Measurements from ENCODE around the gene TMEM131L.

Gene TMEM131L

DNA sequence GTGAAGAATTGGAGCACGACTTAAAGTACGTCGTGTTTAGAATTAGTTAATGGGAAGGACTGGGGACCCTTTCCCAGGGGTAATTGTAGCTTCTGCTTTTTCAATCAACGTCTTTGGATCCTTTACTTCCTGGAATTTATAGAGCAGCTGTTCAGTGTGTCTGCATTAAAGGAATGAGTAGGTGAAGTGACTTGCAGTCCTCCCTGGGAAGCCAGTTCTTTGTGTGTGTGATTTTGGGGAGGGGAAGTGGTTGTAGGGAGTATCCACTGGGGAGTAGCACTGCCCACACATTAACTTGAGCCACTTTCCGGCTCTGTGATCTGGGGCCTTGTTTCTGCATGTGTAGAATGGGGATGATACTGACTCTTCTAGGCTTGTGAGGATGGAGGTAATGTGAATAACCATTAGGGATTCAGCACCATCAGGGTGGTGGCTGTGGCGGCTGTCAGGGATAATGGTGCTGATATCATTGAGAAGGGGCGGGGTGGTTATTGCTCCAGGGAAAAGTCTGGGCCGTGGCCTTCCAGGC lies 54.7 kb downstream of the TMEM131L start:
- no peak for DNase-seq (ENCODE audit: low read depth)

DNA sequence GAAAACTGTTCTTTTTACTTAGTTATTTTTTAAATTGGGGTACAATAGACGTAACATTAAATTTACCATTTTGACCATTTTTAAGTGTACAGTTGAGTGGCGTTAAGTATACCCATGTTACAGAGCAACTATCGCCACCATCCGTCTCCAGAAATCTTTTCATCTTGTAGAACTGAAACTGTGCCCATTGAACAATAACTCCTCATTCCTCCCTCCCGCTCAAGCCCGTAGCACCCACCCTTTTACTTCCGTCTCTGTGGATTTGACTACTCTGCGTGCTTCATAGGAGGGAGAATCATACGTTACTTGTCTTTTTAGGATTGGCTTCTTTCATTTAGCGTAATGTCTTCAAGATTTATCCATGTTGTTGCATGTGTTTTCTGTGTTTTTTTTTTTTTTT lies 55.3 kb downstream of the TMEM131L start:
- no peak for DNase-seq (ENCODE audit: low read depth)

DNA sequence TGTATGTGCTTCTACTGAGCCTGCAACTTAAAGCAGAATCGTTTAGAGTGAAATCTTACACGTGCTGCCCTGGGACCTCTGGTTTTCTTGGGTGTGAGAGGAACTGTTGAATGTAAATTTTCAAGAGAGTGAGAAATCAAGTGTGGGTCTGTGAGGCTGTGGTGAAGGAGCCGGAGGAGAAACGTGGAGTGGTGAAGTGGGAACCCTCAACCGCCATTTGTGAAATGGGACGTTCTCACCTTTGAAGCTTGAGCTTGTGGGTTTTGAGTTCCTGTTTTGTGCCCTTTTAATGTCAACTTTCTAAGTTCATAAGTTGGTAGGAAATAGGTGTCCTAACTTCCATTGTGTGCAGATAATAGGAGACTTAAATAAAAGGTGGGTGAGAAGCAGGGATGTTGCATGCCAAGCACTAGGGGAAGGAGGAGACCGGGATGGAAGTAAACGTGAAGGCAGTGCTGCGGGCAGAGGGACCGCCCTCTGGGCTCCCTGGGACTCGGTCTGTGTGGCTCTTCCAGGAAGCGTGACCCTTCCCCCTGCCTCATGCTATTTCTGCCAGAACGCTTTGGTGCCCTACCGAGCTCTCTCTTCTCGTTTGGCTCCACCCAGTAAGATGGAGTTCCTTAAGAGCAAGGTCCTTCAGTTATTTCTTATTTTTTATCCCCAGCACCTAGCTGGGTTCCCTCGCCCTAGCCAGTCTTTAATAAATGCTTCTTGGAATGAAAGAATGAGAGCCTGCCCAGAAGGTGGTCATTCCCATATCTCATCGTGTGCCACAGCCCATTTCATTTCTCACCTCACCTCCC lies 56.0 kb downstream of the TMEM131L start:
- peak; percentile 45 for DNase-seq (ENCODE audit: low read depth)

DNA sequence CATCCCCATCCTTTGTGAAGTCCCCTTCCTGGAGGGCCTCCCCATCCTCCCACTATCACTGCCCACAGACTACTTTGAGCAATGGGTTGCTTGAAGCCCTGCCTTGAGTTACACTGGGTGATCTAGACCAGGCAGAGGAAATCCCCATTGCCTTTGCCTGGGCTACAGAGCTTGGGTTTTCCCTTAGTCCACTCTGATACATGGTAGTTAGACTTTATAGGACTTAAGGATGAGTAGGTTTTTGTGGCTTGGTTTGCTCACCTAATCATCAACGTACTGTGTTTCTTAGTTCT lies 56.6 kb downstream of the TMEM131L start:
- DNase-seq (ENCODE audit: low read depth), result no peak

DNA sequence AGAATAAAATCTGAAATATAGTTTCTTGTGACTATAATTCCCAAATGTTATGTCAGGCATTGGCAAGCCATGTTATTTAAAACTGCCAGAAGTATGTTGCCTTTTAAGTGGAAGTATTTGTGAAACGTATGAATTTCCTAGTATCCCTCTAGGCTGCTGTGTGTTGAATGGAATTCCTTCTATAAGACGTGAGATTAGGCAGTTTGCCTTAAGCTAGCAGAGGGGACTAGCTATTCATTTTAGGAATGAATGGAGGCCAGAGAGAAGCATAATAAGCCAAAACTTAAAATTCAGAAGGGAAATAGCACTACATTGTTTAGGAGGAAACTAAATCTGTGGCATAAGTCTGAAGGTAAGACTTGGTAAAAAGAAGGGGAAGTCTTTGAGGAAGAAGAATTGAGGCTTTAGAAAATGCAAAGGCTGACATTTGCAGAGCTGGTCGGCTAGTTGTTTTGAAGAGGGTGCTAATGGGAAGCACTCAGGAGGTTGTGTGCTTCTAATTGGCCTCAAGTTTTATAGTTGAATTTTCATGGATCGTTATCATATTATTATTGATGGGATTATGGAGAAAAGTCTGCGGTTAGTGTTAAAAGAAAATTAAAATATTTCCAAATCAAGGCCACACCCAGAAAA lies 57.1 kb downstream of the TMEM131L start:
- DNase-seq (ENCODE audit: low read depth), result no peak

DNA sequence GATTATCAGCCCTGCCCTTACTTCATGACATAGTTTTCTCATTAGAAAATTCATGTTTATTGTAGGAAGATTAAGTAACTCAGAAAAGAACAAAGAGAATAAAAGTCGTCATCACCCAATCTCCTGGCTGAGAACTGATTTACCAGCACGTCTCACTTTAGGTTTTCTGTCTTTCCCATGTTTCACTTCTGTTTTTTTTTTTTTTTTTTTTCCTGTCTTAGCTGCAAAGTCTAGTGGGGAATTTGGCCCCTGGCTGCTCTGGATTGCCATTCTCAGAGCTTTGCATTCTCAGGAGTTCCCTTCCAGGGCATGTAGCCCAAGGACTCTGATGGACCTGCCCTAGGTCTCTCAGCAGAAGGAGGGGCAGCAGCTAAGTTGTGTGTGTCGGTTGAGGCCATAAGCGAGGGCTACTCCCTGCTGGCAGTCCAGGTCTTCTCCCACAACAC lies 57.8 kb downstream of the TMEM131L start:
- DNase-seq (ENCODE audit: low read depth), result no peak

DNA sequence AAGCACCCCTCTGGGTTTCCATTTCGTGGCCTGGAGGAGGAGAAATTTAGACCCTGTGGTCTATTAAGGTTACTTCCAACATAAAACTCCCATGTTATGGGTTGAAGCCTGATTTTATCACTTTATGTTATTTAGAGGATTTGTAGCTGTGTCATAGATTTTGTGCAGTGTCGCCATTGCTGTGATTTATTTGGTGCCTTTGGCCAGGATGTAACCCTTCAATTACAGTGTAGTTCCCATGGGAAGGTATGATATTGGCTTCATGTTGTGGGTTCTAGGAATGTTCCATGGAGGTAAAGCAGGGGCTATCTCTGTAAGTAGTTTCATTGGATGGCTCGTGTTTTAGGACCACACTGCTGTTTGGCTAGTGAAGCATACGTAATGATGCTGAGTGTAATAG lies 58.5 kb downstream of the TMEM131L start:
- DNase-seq (ENCODE audit: low read depth), result no peak

DNA sequence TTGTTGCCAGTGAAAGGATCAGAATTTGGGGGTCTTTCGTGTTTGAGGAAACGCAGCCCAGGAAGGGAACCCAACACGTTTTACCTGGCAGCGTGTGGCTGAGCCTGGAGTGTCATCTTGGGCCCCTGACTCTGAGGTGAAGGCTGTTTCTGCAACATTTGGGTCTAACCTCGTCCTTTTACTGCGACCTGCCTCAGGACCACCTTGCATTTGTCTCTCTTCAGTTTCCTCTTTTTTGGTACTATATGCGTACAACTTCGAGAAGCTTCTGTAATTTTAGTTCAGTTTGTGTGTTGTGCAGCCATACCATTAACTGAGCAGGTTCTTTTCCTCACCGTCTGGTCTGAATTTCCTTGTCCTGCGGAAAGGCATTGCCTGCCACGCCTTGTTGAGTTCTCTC lies 61.5 kb downstream of the TMEM131L start:
- DNase-seq (ENCODE audit: low read depth), result no peak

DNA sequence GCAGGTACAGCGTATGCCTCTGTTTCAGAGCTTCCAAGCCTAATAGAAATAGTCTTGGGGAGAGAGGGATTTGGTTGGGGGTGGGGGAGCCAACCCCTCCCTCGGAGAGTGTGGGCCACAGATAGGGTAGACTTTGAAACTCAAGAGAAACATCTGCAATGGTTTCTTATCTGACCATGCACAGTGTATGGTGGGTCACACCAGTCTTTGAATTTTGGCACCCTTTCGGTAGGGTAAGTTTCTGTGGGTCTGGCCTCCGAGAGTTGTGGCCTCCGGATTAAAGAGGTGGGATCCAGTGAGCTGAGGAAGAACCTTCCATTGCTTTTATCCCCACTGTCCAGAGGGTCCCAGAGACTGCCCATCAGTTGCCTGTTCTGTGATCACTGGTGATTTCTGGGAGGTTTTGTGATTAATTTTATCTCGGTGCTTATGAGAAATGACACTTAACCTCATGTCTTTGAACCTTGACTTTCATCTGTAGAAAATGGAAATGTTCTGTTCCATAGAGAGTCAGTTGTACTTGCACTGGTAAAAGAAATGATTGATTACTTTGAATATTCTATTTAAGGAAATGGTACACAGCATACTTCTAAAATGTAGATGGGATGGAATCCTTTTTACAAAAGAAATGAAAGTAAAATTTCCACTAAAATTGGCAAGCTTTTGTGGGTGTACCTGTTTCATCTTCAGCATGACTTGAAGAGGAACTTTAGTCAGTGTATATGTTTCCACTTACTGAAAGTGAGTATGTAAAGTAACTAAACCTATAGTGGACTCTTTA lies 62.7 kb downstream of the TMEM131L start:
- DNase-seq (ENCODE audit: low read depth), result no peak

DNA sequence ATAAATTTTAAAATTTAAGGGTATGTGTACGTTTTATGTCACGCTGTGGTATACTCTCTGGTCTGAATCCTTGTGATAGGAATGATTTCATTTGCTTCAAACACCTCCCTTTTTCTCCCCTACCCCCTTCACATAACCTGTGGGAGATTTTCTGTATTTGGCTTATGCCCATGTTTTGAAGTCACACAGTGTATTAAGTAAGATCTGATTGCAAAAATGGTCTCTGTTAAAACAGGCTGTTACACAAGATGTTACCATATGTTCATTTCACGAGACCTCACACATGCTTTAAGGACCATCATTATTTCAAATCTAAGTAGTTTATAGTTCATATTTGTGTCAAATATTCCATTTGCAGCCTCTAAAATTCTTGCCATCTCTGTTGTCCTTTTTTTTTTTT lies 63.5 kb downstream of the TMEM131L start:
- no peak for DNase-seq (ENCODE audit: low read depth)

DNA sequence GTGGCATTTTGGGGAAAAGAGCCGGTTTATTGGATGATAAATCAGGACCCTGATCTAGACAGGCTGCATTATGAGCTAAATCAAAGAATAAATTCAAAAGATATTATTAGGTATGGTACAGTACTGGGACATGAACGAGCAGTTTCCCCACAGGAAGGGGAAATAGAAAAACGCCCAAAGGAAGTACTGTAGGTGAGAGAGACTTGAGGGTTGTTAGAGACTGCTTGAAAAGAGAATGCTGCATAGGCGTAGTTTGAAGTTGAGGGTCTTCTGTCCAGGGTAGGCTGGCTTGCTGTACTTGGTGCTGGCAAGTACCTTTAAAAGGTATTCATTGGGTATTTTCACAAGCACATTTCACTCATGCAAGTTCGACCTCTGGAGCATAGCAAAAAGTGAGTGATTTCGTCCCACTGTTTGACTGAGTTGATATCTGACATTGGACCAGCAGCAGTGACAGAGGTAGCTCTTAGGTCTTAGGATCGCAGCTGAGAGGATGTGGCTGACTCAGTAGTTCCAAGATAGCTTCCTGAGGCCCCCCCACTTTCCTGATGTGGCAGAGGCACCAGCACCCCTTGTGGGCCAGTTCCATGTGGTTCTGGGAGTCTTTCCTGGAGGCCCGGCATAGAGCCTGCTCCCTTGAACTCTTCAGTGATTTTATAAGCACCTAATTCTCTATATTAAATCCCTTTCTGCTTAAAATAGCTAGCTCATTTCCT lies 64.3 kb downstream of the TMEM131L start:
- DNase-seq (ENCODE audit: low read depth), result no peak

DNA sequence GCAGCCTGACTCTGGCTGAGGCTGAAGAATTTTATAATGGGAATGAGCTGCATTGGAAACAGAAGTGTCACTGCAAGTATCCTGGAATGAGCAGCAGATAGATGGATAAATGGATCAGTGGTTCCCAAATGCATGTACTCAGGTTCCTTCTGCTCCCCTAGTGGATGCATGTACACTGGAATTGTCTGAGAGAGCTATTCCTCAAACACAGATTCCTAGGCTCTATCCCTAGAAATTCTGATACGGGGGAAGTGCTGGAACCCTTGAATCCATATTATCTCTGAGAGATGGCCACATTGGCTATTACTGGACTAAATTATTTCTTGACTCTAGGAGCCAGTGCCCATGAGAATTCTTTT lies 64.8 kb downstream of the TMEM131L start:
- DNase-seq (ENCODE audit: low read depth), result no peak

DNA sequence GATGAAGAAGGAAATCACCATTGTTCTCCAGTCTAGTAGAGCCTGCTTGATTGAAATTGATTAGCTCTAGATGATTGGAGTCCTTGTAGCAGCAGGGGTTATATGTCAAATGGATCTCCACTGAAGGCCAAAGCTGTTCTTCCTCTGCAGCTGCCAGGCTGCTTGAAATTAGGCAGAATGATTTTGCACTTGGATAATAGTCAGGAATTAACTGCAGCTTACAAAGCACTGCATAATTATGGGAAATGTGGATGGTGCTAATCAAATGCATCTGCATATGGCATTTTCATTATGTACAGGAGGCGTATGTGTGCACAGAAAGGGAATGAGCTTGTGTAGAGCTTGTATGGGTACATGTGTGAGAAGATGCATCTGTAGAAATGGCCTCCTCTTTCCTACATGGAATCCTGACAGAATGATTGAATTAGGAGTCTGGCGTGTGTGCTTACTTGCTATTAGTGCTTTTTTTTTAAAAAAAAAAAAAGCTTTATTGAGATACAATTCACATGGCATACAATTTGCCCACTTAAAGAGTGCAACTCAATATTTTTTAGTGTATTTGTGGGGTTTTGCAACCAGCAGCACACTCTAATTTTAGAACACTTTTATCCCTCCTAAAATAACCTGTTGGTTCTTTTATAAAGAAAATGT lies 65.9 kb downstream of the TMEM131L start:
- DNase-seq (ENCODE audit: low read depth), result no peak

DNA sequence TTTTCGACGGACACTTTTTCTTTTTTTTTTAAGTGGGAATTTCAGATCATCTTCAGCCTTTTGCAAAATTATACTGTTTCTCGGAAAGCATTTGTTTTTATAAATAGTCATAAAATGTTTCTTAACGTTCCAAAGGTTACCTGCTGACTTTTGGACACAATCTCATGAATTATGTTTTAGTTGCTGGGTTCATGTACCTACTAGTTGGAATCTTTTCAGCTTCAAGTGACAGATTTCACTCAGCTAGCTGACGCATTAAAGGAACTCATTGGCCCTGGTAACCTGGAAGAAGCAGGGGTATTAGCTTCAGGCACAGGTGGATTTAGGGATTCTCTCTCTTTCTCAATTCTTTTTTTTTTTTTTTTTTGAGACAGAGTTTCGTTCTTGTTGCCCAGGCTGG lies 66.5 kb downstream of the TMEM131L start:
- DNase-seq (ENCODE audit: low read depth), result no peak

DNA sequence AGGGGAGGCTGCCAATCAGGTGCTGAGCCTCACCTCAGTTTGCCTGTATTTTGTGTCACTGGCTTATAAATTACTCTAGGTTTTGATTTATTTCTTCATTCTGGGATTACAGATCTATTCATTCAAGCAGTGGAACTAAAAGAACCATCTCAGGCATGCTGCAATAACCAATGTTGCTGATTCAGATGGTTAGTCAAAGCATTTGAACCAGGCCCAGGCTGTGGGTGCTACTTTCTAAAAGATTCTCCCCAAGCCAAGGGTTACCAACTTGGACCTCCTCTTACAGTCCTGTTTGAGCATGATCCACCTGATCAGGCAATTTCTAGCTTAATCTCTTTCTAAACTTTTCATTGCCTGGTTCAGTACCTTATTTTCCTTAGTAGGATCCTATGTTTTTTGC lies 67.2 kb downstream of the TMEM131L start:
- DNase-seq (ENCODE audit: low read depth), result no peak

DNA sequence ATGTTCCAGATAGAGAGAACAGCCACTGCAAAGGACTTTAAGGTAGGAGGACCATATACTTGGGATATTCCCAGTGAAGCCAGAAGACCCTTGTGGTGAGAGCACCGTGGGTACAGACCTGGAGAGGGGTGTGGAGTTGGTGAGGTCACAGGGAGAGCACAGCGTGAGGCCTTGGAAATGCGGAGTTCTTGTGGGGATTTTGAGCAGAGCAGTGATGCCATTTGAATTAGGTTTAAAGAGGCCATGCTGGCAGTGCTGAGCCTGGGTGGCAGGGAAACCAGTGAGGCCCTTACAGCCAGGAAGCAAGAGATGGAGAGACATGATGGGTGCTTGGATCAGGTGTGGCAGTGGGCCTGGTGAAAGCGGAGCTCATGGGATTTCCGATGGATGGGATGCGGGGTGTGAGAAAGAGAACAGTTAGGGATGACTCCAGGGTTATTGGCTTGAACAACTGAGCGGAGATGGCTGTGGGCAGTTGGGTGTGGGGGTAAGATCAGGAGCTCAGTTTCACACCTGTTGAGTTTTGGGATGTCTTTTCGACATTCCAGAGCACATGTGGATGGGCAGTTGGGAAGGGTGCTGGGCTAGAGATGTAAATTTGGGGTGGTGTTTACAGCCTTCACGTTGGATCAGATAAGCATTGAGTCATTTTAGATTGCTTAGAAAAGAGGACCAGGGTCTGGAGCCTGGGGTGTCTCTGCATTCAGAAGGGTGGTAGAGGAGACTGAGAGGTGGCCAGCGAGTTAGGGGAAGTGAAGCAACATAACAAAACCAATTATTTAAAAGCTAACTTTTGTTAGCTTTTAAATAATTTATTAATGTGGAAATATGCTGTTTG lies 68.9 kb downstream of the TMEM131L start:
- DNase-seq (ENCODE audit: low read depth), result no peak

DNA sequence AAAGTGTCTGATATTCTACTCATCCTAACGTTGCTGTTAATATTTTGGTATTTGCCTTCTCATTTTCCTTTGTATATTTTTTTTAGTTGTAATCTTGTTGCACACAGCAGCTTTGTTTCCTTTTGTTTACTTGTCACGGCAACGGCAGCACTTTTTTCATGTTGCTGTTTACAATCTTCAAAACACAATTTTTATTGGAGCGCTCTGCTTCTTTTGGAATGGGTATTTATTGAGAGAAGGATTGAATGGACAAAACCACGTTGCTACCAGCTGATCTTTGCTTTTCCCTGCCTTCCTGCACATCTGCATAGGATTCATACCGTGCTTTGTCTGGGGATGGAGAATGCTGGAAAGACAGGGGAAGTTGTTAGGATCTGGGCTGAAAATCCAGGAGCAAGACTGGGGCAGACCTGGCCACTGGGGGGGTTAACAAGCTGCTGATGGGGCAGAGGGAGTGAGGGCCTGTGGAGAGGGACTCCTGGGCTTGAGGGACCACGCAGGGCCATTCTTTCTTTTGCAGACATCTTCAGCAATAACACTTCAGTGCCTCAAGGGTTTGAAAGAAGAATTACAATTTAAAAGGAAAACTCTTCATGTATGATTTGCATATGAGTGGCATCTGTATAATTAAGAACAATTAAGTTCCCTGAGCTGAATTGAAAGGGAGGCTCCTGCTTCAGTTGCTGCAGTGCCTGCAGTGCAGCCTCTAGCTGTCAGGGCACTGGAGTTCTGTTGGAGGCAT lies 69.8 kb downstream of the TMEM131L start:
- DNase-seq (ENCODE audit: low read depth), result no peak

DNA sequence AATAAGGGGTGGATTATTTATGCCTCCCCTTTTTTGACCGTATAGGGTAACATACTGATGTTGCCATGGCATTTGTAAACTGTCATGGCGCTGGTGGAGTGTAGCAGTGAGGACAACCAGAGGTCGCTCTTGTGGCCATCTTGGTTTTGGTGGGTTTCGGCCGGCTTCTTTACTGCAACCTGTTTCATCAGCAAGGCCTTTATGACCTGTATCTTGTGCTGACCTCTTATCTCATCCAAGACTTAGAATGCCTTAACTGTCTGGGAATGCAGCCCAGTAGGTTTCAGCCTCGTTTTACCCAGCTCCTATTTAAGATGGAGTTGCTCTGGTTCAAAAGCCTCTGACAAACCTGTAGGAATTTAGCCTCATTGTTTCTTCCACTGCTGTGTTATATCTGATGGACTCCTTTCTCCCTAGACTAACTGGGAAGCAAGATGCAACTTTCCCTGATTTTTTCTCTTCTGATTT lies 71.4 kb downstream of the TMEM131L start:
- no peak for DNase-seq (ENCODE audit: low read depth)

DNA sequence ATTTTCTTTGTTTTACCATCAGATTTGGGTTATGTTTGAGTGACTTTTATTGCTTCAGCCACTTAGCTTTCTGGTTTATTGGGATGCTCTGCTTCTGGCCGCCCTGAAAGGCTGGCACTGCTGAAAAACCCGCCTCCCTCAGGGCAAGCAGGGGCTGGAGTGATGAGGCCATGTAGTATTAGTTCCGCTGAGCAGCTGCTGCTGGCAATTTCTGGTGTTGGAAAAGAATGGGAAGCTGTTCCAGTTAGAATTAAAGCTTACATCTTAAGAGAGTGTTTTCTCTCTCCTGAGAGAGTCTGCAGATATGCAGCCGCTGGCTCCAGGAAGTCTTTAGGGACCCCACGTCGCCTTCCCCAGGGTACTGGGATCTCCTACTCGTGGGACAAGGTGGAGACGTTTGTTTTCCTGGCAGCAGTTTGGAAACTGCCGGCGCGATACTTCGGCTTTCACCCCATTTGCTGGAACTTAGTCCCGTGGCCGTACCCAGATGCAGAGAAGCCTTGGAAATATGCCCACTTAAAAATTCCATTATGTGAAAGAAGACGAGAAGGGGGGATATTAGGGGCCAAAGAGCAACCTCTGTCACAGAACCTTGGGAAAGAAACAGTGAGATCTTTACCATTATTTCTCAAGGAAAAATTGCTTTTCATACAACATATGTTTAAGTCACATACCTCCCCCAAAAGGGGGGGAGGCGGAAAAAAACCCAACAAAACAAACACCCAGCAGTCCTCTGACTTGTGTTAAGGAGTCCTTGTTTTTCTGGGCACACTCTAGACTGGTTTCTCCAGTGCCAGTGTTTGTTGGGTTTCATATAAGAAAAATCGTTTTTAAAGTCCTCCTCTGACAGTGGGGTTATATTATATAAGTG lies 72.6 kb downstream of the TMEM131L start:
- no peak for DNase-seq (ENCODE audit: low read depth)
